ENCODE measurements around the gene EXT2. TPM values are rescaled to one million over a fixed set of nuclear protein-coding genes. Genes with fewer than 3 reads are reported as not detected.

The EXT2 gene
- total RNA-seq (2014; rRNA removed; shearing (Covaris generic)) = 76.7 and 87.0 TPM in 2 replicates

- peak; percentile 87 for DNase-seq (ENCODE audit: low read depth)
Observed at GRCh38 chr11:44095506-44096359, at the start of gene EXT2. Gene EXT2 (plus strand): TSS chr11:44095678. CDS start chr11:44107713, 12,035 bp downstream.

GRCh38 chr11:44046182-44046581 is 49.3 kb upstream of the EXT2 start:
- no peak for DNase-seq (ENCODE audit: low read depth)

GRCh38 chr11:44047298-44047697 is 48.2 kb upstream of the EXT2 start:
- no peak for DNase-seq (ENCODE audit: low read depth)

- DNase-seq (ENCODE audit: low read depth) = no peak
Observed at GRCh38 chr11:44047931-44048431, 47.5 kb upstream of the EXT2 start, which contains the start of gene ACCSL. Gene ACCSL (plus strand): TSS chr11:44047981. CDS start chr11:44048037, 56 bp downstream.

GRCh38 chr11:44049832-44050231 is 45.6 kb upstream of the EXT2 start:
- DNase-seq (ENCODE audit: low read depth) = no peak

- DNase-seq (ENCODE audit: low read depth) = no peak
Observed at GRCh38 chr11:44051171-44051570, 44.3 kb upstream of the EXT2 start.

GRCh38 chr11:44057340-44057739 is 38.1 kb upstream of the EXT2 start:
- no peak for DNase-seq (ENCODE audit: low read depth)

GRCh38 chr11:44058275-44058674 is 37.2 kb upstream of the EXT2 start:
- no peak for DNase-seq (ENCODE audit: low read depth)

- DNase-seq (ENCODE audit: low read depth) = no peak
Observed at GRCh38 chr11:44065161-44065661, 30.3 kb upstream of the EXT2 start.

- peak; percentile 94 for DNase-seq (ENCODE audit: low read depth)
Observed at GRCh38 chr11:44065841-44066731, 29.4 kb upstream of the EXT2 start, which contains the start of gene ACCS. Gene ACCS (plus strand): TSS chr11:44066270. CDS start chr11:44067628, 1,358 bp downstream.

GRCh38 chr11:44066732-44067141 is 28.7 kb upstream of the EXT2 start:
- DNase-seq (ENCODE audit: low read depth) = peak; percentile 48

- DNase-seq (ENCODE audit: low read depth) = no peak
Observed at GRCh38 chr11:44067266-44067665, 28.2 kb upstream of the EXT2 start.

- DNase-seq (ENCODE audit: low read depth) = no peak
Observed at GRCh38 chr11:44068180-44068579, 27.3 kb upstream of the EXT2 start.

GRCh38 chr11:44071157-44071556 is 24.3 kb upstream of the EXT2 start:
- no peak for DNase-seq (ENCODE audit: low read depth)

- no peak for DNase-seq (ENCODE audit: low read depth)
Observed at GRCh38 chr11:44072757-44073658, 22.5 kb upstream of the EXT2 start.

GRCh38 chr11:44078794-44079193 is 16.7 kb upstream of the EXT2 start:
- no peak for DNase-seq (ENCODE audit: low read depth)

- DNase-seq (ENCODE audit: low read depth) = no peak
Observed at GRCh38 chr11:44079376-44079775, 16.1 kb upstream of the EXT2 start.

GRCh38 chr11:44080951-44081350 is 14.5 kb upstream of the EXT2 start:
- DNase-seq (ENCODE audit: low read depth) = no peak

GRCh38 chr11:44082645-44083044 is 12.8 kb upstream of the EXT2 start:
- DNase-seq (ENCODE audit: low read depth) = no peak

- no peak for DNase-seq (ENCODE audit: low read depth)
Observed at GRCh38 chr11:44083433-44083832, 12.0 kb upstream of the EXT2 start.

GRCh38 chr11:44083906-44084305 is 11.6 kb upstream of the EXT2 start:
- no peak for DNase-seq (ENCODE audit: low read depth)

Measured in Daoy (cell line).